Urinary bladder (tissue), 4 donors: Measurements from ENCODE around the gene TAS1R3. TPM values are rescaled to one million over a fixed set of nuclear protein-coding genes. Genes with fewer than 3 reads are reported as not detected.

Experiments
- DNase-seq: peaks from one replicate; pipeline ENCODE4 v3.0.0-alpha.2; 2015; ENCODE audit errors: extremely low spot score
- H3K27ac ChIP-seq: one replicate; pipeline ENCODE4 v1.5.1; 2013; ENCODE audit warnings: low read depth, mild to moderate bottlenecking, moderate library complexity
- H3K36me3 ChIP-seq: one replicate; pipeline ENCODE4 v1.6.1; 2013; ENCODE audit warnings: mild to moderate bottlenecking, moderate library complexity; ENCODE audit not compliant: insufficient read depth
- H3K4me1 ChIP-seq: one replicate; pipeline ENCODE4 v1.6.1; 2013; ENCODE audit warnings: mild to moderate bottlenecking, moderate library complexity; ENCODE audit not compliant: insufficient read depth
- H3K4me3 ChIP-seq: one replicate; pipeline ENCODE4 v1.5.1; 2013; ENCODE audit warnings: low read depth, low read length
- whole genome bisulfite sequencing: extraction: QIAGEN DNeasy Blood & Tissue Kit; methylation state at CpG from one replicate; pipeline ENCODE4 v1.1.7; 2013; 5-methylcytosine and 5-hydroxymethylcytosine counted together
- polyA plus RNA-seq: library from polyadenylated mRNA; stranded (reverse); fragments of 200-250 nt; gene quantifications from one replicate; pipeline ENCODE4 v1.2.3, GENCODE V29; 2013
- total RNA-seq: library from RNA; depleted of rRNA; stranded (reverse); fragments of >200 nt; gene quantifications from one replicate; pipeline ENCODE4 v1.2.3, GENCODE V29; 2014
- donor health status: healthy with polysubstance abuse.
- donor health status: healthy.

The TAS1R3 gene
- total and polyA plus RNA-seq, 2 donors = 0.11 to 0.48 TPM

DNA sequence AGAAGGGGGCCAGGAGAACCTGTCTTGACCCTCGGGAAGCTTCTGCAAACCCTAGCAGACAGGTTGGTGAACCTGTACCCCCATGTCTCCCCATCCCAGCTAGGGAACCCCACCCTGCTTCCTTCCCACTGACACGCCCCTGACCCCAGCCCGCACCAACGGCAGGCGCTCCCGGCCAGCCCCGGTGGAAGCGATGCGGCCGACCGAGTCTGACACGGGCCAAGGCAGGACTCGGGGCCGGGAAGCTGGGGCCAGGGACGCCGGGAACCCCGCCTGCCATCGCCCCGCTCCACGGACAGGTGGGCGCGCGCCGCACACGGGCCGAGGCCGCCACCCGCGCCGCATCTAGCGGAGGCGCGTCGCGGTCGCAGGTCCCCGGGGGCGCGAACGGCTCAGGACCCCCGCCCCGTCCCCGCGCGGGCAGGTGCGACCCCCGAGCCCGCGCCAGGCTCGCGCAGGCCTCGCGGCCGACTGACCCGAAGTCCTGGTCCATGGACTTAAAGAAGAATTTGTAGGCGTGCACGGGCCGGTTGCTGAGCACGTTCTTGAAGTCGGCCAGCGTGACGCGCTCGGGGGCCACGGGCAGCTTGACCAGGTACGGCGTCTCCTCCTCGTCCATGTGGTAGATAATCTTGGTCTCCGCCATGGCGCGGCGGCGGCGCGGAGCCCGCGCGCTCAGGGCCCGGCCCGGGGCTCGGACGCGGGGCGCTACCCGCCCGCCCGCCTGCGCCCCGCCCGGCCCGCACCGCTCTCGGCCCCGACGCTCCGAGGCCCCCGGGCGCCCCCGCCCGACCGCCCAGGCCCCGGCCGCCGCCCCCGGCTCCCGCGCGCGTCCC is 17.6 kb downstream of the TAS1R3 start:
- under 1% methylated on average over 109 of the region's 109 CpGs for WGBS
- DNase-seq = no peak
- Histone ChIP-seq H3K27ac (peak overlapping the region; percentile 27), H3K4me1 (peaks cover 2% of the 10 kb centered on the region), H3K36me3 (no peaks in the 10 kb centered on the region), H3K4me3 (peak overlapping the region; percentile 86)

DNA sequence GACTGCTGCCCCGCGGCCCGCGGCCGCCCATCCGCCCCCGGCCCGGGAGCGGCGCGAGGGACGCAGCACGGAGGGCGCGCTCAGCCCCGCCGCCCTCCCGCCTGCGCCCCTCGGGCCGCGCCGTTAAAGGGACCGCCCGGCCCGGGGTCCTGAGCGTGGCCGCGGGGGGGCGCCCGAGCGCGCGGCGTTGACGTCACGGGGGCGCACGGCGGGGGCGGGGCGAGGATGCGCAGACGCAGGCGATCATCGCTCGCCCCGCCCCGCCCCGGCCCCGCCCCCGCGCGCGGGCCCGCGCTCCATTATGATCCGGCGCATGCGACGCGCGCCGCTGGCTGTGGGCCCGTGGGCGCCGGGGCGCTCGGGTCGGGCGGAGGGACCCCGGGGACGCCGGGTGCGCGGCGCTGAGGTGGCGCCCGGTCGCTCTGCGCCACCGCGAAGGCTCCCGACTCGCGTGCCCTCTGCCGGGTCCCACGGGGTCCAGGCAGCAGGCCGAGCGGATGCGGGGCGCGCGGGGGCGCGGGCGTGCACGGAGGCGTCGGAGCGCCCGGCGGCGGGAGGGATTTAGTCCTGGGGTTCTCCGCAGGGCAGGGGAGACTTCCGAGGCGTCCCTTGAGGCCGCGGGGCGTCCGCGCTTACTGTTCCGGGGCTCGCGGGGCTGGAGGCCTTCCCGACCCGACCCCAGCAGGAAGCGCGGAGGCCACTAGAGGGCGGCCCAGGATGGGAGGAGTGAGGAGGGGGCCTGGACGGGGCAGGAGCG is 18.4 kb downstream of the TAS1R3 start, which contains the start of gene DVL1:
Gene DVL1, minus strand, starts transcription at position 163 of the 757 bp plus-strand sequence. CDS start 353 bp downstream, outside the sequence.
- WGBS = under 1% methylated on average over 120 of the region's 122 CpGs
- H3K4me3 ChIP-seq = peak within 1 kb of the TSS; percentile 86
- peaks cover 2% of the 10 kb centered on the region for H3K4me1 ChIP-seq
- H3K36me3 ChIP-seq = no peaks in the 10 kb centered on the region
- H3K27ac ChIP-seq = peak within 1 kb of the TSS; percentile 86
- DNase-seq = no peak

DNA sequence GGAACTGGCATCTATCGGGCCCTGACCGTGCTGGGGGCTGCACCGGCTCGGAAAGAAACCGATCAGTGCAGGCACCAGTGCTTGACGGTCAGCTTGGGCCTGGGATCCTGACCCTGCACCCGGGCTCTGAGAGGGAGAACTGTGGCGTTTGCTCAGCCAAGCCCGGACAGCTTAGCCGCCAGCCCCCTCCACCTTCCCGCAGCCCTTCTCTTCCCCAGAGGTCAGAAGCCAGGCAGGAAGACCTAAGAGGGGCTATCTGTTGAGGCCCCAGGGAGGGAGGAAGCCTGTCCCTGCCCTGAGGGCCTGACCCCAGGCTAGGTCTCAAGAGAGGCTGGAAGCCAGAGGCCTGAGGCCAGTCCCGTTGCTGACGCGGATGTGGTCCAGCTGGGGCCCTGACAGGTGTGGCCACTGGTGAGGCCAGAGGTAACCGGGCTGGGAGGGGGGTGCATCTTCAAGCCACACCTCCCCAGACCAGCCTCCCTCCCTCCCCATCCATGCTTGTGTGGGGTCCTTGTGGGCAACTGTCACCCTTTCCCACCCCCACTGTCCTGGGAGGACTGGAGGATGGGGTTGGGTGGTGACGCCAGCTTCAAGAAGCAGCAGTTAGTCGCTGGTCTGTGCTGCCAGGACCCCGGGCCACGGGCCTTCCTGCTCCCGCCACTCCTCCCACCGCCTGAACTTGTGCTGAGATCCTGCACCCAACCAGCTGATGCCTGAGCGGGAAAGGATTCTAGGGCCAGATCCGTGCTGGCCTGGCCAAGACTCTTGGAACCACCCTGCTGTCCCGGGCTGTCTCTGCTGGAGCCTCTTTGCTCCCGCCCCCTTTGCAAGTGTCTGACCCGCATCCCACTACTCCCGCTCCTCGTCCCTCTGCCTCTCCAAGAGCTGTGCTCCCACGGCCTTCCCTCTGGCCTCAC is 20.7 kb downstream of the TAS1R3 start:
- H3K27ac ChIP-seq = no peak overlapping the region
- no peak for DNase-seq
- H3K4me3 ChIP-seq = no peak overlapping the region
- WGBS = 38% methylated on average over 29 of the region's 29 CpGs
- peaks cover 2% of the 10 kb centered on the region for H3K4me1 ChIP-seq
- H3K36me3 ChIP-seq = no peaks in the 10 kb centered on the region

DNA sequence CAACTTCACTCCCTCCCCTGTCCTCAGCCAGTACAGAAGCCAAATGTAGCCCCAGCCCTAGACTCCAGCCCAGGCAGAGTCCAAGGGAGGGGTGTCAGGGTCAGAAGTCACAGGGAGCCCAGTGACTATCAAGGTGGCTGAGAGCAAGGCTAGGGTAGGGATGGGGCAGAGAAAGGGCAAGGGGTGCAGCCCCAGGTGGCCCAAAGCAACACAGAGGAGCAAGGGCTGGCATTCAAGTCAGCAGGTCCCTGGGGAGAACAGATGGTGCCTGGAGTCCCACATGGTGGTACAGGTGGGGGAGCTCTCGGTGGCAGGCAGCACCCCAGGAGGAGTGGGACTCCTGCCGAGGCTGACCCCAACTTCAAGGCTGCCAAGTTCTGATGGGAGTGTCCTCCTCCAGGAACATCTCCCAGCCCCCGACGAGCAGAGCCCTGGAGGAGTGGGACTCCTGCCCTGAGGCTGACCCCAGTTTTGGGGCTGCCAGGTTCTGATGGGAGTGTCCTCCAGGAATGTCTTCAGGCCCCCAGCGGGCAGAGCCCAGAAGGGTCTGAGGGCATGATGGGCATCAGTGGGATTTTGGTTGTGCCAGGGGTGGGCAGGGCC is 21.8 kb downstream of the TAS1R3 start:
- no peak overlapping the region for H3K4me3 ChIP-seq
- H3K4me1 ChIP-seq = peaks cover 2% of the 10 kb centered on the region
- no peak for DNase-seq
- H3K27ac ChIP-seq = no peak overlapping the region
- H3K36me3 ChIP-seq = no peaks in the 10 kb centered on the region
- WGBS = 32% methylated on average over 5 of the region's 5 CpGs

DNA sequence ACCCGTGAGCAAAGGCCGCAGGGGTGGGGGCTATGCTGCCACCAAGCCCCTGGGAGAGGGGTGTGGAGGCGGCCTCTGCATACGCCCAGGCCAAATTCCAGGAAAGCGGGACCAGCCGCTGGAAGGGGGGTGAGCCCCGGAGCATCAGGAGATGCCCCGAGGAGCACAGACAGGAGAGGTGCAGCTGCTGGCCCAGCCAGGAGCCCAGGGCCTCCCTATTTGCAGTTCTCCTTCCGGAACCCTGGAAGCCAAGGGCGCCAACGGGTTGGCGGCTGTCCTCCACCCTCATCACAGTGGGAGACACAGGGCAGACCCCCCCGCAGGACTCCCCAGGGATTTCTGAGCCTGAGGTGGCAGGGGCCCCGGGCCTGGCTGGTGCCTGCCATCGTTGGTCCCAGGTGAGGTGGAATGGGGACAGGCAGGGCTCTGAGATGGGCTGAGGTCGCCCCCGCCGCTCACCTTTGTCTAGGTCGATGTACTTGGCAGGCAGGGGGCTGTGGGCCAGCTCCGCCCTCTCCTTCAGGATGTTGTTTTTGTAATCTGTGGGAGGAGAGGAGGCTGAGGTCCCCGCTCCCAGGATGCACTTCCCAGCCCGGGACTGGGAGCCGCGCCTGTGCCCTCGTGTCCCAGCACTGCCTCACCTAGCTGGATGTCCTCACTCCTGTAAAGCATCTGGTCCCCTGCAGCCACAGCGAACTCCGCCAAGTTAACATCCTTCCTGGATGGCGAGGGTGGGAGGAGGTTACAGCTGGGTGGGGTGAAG is 22.5 kb downstream of the TAS1R3 start:
- Histone ChIP-seq H3K36me3 (no peaks in the 10 kb centered on the region), H3K4me3 (no peak overlapping the region), H3K27ac (no peak overlapping the region), H3K4me1 (peaks cover 2% of the 10 kb centered on the region)
- no peak for DNase-seq
- 61% methylated on average over 28 of the region's 28 CpGs for WGBS

DNA sequence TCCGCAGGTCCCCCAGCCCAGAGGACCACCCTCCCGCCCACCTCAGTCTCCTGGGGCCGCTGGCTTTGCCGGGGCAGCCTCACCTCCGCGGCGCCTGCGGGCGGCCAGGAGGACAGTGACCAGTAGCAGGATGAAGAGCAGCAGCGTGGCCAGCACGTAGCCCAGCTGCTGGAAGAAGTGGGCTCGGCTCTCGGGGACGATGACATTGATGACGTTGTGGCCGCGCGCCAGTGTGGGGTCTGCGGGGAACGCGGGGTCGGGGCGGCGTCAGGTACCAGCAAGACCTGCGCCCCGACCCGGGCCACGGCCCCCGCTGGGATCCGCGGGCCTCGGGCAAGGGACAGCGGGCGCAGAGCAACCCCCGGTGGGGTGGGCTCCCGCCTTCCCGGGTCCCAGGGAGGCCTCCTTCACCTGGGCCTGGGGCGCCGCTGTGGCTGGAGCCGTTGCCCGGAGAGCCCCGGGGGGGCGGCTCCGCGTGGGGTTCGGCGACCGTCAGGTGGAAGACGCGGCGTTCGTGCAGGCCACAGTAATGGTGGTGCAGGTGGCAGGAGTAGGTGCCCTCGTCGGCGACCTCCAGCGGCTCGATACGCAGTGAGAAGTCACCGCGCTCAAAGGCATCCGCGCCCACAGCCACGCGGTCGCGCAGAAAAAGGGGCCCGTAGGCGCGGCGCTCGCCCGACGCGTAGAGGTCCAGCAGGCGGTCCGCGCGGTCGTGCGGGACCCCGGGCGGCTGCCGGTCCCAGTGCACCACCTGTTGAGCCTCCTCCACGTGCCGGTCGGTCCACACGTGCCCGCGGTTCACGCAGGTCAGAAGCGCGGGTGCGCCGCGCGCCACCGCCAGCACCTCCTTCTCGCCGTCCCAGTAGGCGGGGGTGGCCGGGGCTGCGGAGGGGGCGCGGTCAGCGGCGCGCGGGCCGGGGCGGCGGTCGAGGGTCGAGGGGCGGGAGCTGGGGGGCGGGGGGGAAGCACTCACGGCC is 23.5 kb downstream of the TAS1R3 start:
- WGBS = 56% methylated on average over 116 of the region's 116 CpGs
- H3K4me1 ChIP-seq = peaks cover 2% of the 10 kb centered on the region
- H3K4me3 ChIP-seq = peak overlapping the region; percentile 36
- no peak overlapping the region for H3K27ac ChIP-seq
- no peaks in the 10 kb centered on the region for H3K36me3 ChIP-seq
- DNase-seq = no peak

DNA sequence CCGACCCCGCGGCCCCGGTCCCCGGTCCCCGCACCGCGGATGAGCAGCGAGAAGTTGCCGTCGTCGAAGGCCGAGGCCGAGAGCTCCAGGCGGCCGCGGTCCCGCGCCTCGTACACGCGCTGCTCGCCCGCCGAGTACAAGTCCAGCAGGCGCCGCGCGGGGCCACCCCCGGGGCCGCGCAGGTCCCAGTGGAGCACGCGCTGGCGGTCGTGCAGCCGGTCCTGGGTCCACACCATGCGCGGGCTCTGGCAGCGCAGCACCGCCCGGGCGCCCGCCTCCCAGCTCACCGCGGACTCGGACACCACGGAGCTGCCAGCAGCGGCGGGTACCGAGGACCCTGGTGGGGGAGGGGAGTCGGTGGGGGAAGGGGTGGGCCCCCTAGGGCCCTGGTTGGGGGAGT is 24.3 kb downstream of the TAS1R3 start:
- no peak for DNase-seq
- peak overlapping the region; percentile 36 for H3K4me3 ChIP-seq
- no peak overlapping the region for H3K27ac ChIP-seq
- peaks cover 2% of the 10 kb centered on the region for H3K4me1 ChIP-seq
- no peaks in the 10 kb centered on the region for H3K36me3 ChIP-seq
- WGBS = 3% methylated on average over 52 of the region's 52 CpGs

DNA sequence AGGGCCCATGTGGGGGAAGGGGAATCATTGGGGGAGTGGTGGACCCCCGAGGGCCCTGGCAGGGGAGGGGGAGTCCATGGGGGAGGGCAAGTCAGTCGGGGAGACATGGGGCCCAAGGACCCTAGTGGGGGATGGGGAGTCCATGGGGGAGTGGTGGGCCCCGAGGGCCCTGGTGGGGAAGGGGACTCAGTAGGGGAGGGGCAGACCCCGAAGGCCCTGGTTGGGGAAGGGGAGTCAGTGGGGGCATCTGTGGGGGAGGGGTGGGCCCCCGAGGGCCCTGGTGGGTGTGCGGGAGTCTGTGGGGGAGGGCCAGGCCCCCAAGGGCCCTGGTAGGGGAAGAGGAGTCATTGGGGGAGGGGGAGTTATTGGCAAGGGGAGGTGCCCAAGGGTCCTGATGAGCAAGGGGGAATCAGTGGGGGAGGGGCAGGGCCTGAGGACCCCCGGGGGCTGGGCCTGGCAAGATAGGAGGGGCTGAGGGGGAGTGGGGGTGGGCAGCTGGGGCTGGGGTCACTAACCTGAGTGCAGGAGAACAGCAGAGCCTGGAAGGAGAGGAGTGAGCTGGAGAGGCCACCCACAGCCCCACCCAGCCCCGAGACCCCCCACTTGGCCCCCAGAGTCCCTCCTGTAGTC is 25.2 kb downstream of the TAS1R3 start:
- Histone ChIP-seq H3K36me3 (no peaks in the 10 kb centered on the region), H3K4me3 (peak overlapping the region; percentile 67), H3K27ac (no peak overlapping the region), H3K4me1 (peaks cover 2% of the 10 kb centered on the region)
- DNase-seq = no peak
- WGBS = 33% methylated on average over 8 of the region's 8 CpGs

DNA sequence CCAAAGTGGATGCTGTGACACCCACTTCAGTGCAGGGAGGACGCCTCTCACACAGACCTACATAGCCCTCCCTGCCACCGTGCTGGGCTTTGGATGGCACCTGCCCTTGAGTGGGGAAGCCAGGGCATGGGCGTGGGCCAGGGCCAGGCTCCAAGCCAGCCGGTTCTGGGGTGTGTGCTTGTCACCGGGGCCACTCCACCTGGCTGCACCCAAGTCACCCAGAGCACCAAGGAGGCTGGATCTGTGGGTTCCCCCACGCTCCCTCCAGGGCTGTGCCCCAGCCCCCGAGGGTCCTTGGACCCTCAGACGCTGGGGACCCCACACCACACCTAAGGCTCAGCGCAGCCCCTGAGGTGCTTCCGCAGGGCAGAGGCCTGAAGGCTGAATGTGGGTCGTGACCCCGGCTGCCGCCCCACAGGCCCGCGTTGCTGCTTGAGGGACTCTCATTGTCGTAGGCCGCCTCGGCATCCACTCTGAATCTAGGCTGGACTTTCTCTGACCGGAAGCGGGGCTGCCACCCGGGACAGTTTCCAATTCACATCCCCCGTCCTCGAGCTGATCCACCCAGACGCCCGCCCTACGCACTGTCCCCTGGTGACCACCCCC is 25.8 kb downstream of the TAS1R3 start:
- WGBS = 23% methylated on average over 26 of the region's 26 CpGs
- Histone ChIP-seq H3K4me3 (peak overlapping the region; percentile 67), H3K27ac (peak overlapping the region; percentile 42), H3K36me3 (no peaks in the 10 kb centered on the region), H3K4me1 (peaks cover 2% of the 10 kb centered on the region)
- no peak for DNase-seq

DNA sequence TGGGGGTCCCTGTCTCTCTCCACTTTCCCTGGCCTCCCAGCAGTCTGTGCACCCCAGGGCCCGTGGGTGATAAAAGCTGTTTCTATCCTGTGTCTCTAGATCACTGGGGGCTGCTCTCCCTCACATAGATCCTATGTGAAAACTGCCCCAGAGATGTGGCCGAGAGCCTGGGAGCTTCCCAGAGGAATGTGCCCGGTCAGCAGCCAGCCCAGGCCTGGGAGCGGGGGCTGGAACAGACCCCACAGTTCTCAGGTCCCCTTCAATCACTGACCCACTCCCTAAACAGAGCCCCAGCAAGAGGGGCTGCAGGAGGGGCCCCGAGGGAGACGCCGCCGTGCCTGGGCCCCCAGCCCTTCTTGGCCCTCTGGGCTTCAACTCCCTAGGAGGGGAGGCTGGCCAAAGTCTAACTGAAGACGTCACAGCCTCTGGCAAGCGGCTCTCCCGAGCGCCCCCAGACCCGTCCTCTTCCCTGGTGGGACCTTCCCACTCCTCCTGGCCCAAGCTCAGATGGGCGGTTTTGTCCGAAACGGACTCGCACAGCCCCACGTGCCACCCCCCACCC is 26.9 kb downstream of the TAS1R3 start:
- no peak for DNase-seq
- Histone ChIP-seq H3K4me1 (peaks cover 2% of the 10 kb centered on the region), H3K36me3 (no peaks in the 10 kb centered on the region), H3K4me3 (peak overlapping the region; percentile 67), H3K27ac (peak overlapping the region; percentile 88)
- WGBS = 9% methylated on average over 18 of the region's 18 CpGs
